Gastrocnemius medialis (tissue), 4 donors: ENCODE data around the gene DTD1. TPM values are rescaled to one million over a fixed set of nuclear protein-coding genes. Genes with fewer than 3 reads are reported as not detected.
"Not testable (repeated sequence)": the region's sequence is repeated elsewhere in the genome, so short reads cannot be mapped to it uniquely, and the experiment has no call there.

ENCODE experiments used
- ATAC-seq, 2 donors: fragments of 150-250 bp; one replicate each; pipeline ENCODE4 v1.9.1; 2016
- DNase-seq, 2 donors: peaks; one replicate each; pipeline ENCODE4 v3.0.0-alpha.2; 2019
- H3K27ac ChIP-seq, 4 donors: fragments of 200-600 bp; sonication (generic); 1 replicate in 1 of 4; 2 replicates in 3 of 4; pipeline ENCODE4 v1.5.1; 2016 to 2018; ENCODE audit warnings: mild to moderate bottlenecking in 2 of 4, moderate library complexity in 1 of 4
- H3K27me3 ChIP-seq, 3 donors: fragments of 200-600 bp; sonication (generic) in 2 of 3; 1 replicate in 1 of 3; 2 replicates in 2 of 3; pipeline versions ENCODE4 v1.5.1 to v1.6.0; 2016 to 2019; ENCODE audit warnings: mild to moderate bottlenecking in 1 of 3, moderate library complexity in 1 of 3
- H3K36me3 ChIP-seq, 2 donors: fragments of 200-600 bp; sonication (generic) in 1 of 2; one replicate each; pipeline ENCODE4 v1.5.1; 2017 to 2018
- H3K4me1 ChIP-seq, 2 donors: fragments of 200-600 bp; sonication (generic) in 1 of 2; one replicate each; pipeline ENCODE4 v1.5.1; 2016 to 2017; ENCODE audit warnings: mild to moderate bottlenecking in 2 of 2
- H3K4me3 ChIP-seq, 4 donors: fragments of 200-600 bp; sonication (generic) in 3 of 4; 1 replicate in 1 of 4; 2 replicates in 3 of 4; pipeline ENCODE4 v1.5.1; 2016 to 2019; ENCODE audit warnings: mild to moderate bottlenecking in 2 of 4
- H3K9me3 ChIP-seq, 3 donors: fragments of 200-600 bp; sonication (generic) in 2 of 3; 1 replicate in 1 of 3; 2 replicates in 2 of 3; pipeline ENCODE4 v1.5.1; 2016 to 2019
- CTCF ChIP-seq, 5 experiments: fragments of 450-650 bp in 3 of 5; fragments of 200-600 bp in 2 of 5; sonication (generic) in 2 of 5; IDR thresholded peaks in 4 of 5; conservative IDR thresholded peaks in 1 of 5; 1 replicate in 4 of 5; 2 replicates in 1 of 5; pipeline ENCODE4 v1.5.1; 2016 to 2019; ENCODE audit warnings: antibody characterized with exemption in 5 of 5, mild to moderate bottlenecking in 3 of 5, moderate library complexity in 3 of 5
- POLR2A ChIP-seq, 2 donors: fragments of 450-650 bp; IDR thresholded peaks; one replicate each; pipeline ENCODE4 v1.6.1; 2017; ENCODE audit warnings: antibody characterized with exemption in 2 of 2, mild to moderate bottlenecking in 2 of 2, moderate library complexity in 2 of 2
- in situ Hi-C, 4 donors: fragments of 200-750 bp; cut with MboI; loops; one replicate each; pipeline versions ENCODE4 v1.15.0 to v1.8.0; 2017; ENCODE audit warnings: low sequenced_read_pairs in 4 of 4
- intact Hi-C: fragments of 100-400 bp; cut with DNase I; formaldehyde crosslinking; loops from one replicate; pipeline ENCODE4 v1.15.1; 2023; ENCODE audit warnings: low total_unique reads
- total RNA-seq, 4 donors: library from RNA; depleted of rRNA; stranded (reverse); fragments of >200 nt; gene quantifications; one replicate each; pipeline versions ENCODE4 v1.1.0 to v1.2.3, GENCODE V29; 2016

The DTD1 gene
- total RNA-seq, 4 donors from 2014 or later = 18.0 to 33.0 (median 26.5) TPM

GRCh38 chr20:18750735-18751134, 162.9 kb downstream of the DTD1 start:
- Histone ChIP-seq H3K27me3 (no peaks in the 10 kb centered on the region), H3K27ac (no peak overlapping the region), H3K36me3 (no peaks in the 10 kb centered on the region), H3K9me3 (no peaks in the 10 kb centered on the region), H3K4me1 (no peaks in the 10 kb centered on the region), H3K4me3 (no peak overlapping the region)
- DNase-seq (no peak), ATAC-seq (no peak)
- intact Hi-C loops = no loop called here
- TF ChIP-seq CTCF (IDR thresholded peaks at IDR 0.05 in 4 of 5, conservative IDR thresholded peaks at IDR 0.05 in 1 of 5) (no peak), POLR2A (IDR thresholded peaks at IDR 0.05) (no peak)
- in situ Hi-C loops = no loop called here

GRCh38 chr20:18754030-18754652, 166.3 kb downstream of the DTD1 start:
- no peaks in the 10 kb centered on the region for H3K27me3 ChIP-seq
- ATAC-seq = no peak
- no peaks in the 10 kb centered on the region for H3K36me3 ChIP-seq
- H3K9me3 ChIP-seq = no peaks in the 10 kb centered on the region
- no peak for TF ChIP-seq CTCF (IDR thresholded peaks at IDR 0.05 in 4 of 5, conservative IDR thresholded peaks at IDR 0.05 in 1 of 5)
- no peak for TF ChIP-seq POLR2A (IDR thresholded peaks at IDR 0.05)
- in situ Hi-C loops (no loop called here), intact Hi-C loops (no loop called here)
- no peak for DNase-seq
- H3K4me1 ChIP-seq = no peaks in the 10 kb centered on the region
- no peak overlapping the region for H3K27ac ChIP-seq
- no peak overlapping the region for H3K4me3 ChIP-seq

- no peak overlapping the region for H3K27ac ChIP-seq
- H3K4me1 ChIP-seq = no peaks in the 10 kb centered on the region
- in situ Hi-C loops = no loop called here
Measured at GRCh38 chr20:18754653-18755045, 166.8 kb downstream of the DTD1 start.

GRCh38 chr20:18760852-18761251, 173.0 kb downstream of the DTD1 start:
- in situ Hi-C loops, intact Hi-C loops, DNase-seq, H3K27me3 ChIP-seq, H3K36me3 ChIP-seq, H3K27ac ChIP-seq, ATAC-seq, H3K4me1 ChIP-seq, H3K9me3 ChIP-seq, H3K4me3 ChIP-seq: not testable (repeated sequence)

More at GRCh38 chr20:18754653-18755045, 166.8 kb downstream of the DTD1 start:
- no peak overlapping the region for H3K4me3 ChIP-seq
- TF ChIP-seq POLR2A (IDR thresholded peaks at IDR 0.05) (no peak), CTCF (IDR thresholded peaks at IDR 0.05 in 4 of 5, conservative IDR thresholded peaks at IDR 0.05 in 1 of 5) (no peak)
- ATAC-seq (no peak), DNase-seq (no peak)
- no peaks in the 10 kb centered on the region for H3K36me3 ChIP-seq
- H3K9me3 ChIP-seq = no peaks in the 10 kb centered on the region
- no peaks in the 10 kb centered on the region for H3K27me3 ChIP-seq
- intact Hi-C loops = no loop called here

GRCh38 chr20:18767676-18768075, 179.8 kb downstream of the DTD1 start:
- no peaks in the 10 kb centered on the region for H3K27me3 ChIP-seq

More at GRCh38 chr20:18767676-18768075, 179.8 kb downstream of the DTD1 start:
- H3K4me1 ChIP-seq = no peaks in the 10 kb centered on the region
- no peak for TF ChIP-seq POLR2A (IDR thresholded peaks at IDR 0.05)
- TF ChIP-seq CTCF (IDR thresholded peaks at IDR 0.05 in 4 of 5, conservative IDR thresholded peaks at IDR 0.05 in 1 of 5) = no peak
- in situ Hi-C loops = no loop called here
- no peak overlapping the region for H3K4me3 ChIP-seq
- no peak for ATAC-seq
- no peaks in the 10 kb centered on the region for H3K9me3 ChIP-seq
- DNase-seq = no peak
- H3K27ac ChIP-seq = no peak overlapping the region
- intact Hi-C loops = no loop called here
- peaks cover 0 to 10% of the 10 kb centered on the region in 2 donors for H3K36me3 ChIP-seq
